ENCODE measurements around the gene HTT. TPM values are rescaled to one million over a fixed set of nuclear protein-coding genes. Genes with fewer than 3 reads are reported as not detected.

HTT gene
- total RNA-seq, 1 experiment from 2014 or later = 85.4 TPM

DNA sequence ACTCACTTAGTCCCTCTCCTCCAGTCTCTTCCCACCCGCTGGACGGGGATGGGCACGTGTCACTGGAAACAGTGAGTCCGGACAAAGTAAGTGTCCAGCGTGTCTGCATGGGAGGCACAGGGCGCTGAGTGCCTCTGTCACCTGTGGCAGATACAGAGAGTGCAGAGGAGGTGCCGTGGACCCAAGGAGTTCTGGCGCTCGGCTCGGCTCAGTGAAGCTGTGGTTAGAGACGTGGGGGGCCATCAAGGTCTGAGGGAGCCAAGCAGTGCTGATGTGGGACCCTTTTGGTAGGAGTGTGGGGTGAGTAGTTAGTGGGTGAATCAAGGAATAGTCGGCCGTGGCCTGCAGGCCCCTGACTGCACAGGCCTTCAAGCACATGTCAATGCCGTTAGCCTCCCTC is 134.3 kb downstream of the HTT start:
- no peaks in the 10 kb centered on the region for H3K27me3 Mint-ChIP-seq (ENCODE audit: low read depth)
- POLR2A ChIA-PET = no interaction called here
- ATAC-seq (no peak), DNase-seq (ENCODE audit: low spot score) (no peak)
- no peaks in the 10 kb centered on the region for H3K9me3 Mint-ChIP-seq
- CTCF ChIA-PET = no interaction called here
- H3K36me3 Mint-ChIP-seq = peaks cover 61% of the 10 kb centered on the region
- H3K27ac Mint-ChIP-seq = no peak overlapping the region
- H3K4me3 Mint-ChIP-seq = no peak overlapping the region
- no peaks in the 10 kb centered on the region for H3K4me1 Mint-ChIP-seq
- TF ChIP-seq NFATC4 (CRISPR knock-in tag; IDR thresholded peaks at IDR 0.05) = no peak
- no peak for TF ChIP-seq TEAD1 (CRISPR knock-in tag; IDR thresholded peaks at IDR 0.05)
- no peak for TF ChIP-seq ZNF671 (CRISPR knock-in tag; IDR thresholded peaks at IDR 0.05)
- no peak for TF ChIP-seq CREB1 (CRISPR knock-in tag; IDR thresholded peaks at IDR 0.05)
- TF ChIP-seq, protein P1, sequence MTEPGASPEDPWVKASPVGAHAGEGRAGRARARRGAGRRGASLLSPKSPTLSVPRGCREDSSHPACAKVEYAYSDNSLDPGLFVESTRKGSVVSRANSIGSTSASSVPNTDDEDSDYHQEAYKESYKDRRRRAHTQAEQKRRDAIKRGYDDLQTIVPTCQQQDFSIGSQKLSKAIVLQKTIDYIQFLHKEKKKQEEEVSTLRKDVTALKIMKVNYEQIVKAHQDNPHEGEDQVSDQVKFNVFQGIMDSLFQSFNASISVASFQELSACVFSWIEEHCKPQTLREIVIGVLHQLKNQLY (CRISPR knock-in tag; IDR thresholded peaks at IDR 0.05) = no peak
- TF ChIP-seq RORB (CRISPR knock-in tag; IDR thresholded peaks at IDR 0.05) = no peak
- no peak for TF ChIP-seq SMAD4 (CRISPR knock-in tag; IDR thresholded peaks at IDR 0.05)
- TF ChIP-seq, protein P2, sequence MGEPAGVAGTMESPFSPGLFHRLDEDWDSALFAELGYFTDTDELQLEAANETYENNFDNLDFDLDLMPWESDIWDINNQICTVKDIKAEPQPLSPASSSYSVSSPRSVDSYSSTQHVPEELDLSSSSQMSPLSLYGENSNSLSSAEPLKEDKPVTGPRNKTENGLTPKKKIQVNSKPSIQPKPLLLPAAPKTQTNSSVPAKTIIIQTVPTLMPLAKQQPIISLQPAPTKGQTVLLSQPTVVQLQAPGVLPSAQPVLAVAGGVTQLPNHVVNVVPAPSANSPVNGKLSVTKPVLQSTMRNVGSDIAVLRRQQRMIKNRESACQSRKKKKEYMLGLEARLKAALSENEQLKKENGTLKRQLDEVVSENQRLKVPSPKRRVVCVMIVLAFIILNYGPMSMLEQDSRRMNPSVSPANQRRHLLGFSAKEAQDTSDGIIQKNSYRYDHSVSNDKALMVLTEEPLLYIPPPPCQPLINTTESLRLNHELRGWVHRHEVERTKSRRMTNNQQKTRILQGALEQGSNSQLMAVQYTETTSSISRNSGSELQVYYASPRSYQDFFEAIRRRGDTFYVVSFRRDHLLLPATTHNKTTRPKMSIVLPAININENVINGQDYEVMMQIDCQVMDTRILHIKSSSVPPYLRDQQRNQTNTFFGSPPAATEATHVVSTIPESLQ (CRISPR knock-in tag; IDR thresholded peaks at IDR 0.05) = no peak
- TF ChIP-seq, protein P3, sequence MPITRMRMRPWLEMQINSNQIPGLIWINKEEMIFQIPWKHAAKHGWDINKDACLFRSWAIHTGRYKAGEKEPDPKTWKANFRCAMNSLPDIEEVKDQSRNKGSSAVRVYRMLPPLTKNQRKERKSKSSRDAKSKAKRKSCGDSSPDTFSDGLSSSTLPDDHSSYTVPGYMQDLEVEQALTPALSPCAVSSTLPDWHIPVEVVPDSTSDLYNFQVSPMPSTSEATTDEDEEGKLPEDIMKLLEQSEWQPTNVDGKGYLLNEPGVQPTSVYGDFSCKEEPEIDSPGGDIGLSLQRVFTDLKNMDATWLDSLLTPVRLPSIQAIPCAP (CRISPR knock-in tag; IDR thresholded peaks at IDR 0.05) = no peak
- TF ChIP-seq TCF7 (CRISPR knock-in tag; IDR thresholded peaks at IDR 0.05; ENCODE audit: low read depth) = no peak
- TF ChIP-seq MYBL2 (CRISPR knock-in tag; IDR thresholded peaks at IDR 0.05) = no peak
- no peak for TF ChIP-seq TEAD4 (CRISPR knock-in tag; IDR thresholded peaks at IDR 0.05)
- TF ChIP-seq, protein P4, sequence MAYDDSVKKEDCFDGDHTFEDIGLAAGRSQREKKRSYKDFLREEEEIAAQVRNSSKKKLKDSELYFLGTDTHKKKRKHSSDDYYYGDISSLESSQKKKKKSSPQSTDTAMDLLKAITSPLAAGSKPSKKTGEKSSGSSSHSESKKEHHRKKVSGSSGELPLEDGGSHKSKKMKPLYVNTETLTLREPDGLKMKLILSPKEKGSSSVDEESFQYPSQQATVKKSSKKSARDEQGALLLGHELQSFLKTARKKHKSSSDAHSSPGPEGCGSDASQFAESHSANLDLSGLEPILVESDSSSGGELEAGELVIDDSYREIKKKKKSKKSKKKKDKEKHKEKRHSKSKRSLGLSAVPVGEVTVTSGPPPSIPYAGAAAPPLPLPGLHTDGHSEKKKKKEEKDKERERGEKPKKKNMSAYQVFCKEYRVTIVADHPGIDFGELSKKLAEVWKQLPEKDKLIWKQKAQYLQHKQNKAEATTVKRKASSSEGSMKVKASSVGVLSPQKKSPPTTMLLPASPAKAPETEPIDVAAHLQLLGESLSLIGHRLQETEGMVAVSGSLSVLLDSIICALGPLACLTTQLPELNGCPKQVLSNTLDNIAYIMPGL (CRISPR knock-in tag; IDR thresholded peaks at IDR 0.05) = no peak
- TF ChIP-seq ESRRA (CRISPR knock-in tag; IDR thresholded peaks at IDR 0.05; ENCODE audit: borderline replicate concordance) = no peak
- no peak for TF ChIP-seq GABPB1 (CRISPR knock-in tag; IDR thresholded peaks at IDR 0.05)
- TF ChIP-seq ZNF121 (CRISPR knock-in tag; IDR thresholded peaks at IDR 0.05) = no peak
- no peak for TF ChIP-seq ATF1 (CRISPR knock-in tag; IDR thresholded peaks at IDR 0.05)
- no peak for TF ChIP-seq OVOL2 (CRISPR knock-in tag; IDR thresholded peaks at IDR 0.05; ENCODE audit: borderline replicate concordance)

DNA sequence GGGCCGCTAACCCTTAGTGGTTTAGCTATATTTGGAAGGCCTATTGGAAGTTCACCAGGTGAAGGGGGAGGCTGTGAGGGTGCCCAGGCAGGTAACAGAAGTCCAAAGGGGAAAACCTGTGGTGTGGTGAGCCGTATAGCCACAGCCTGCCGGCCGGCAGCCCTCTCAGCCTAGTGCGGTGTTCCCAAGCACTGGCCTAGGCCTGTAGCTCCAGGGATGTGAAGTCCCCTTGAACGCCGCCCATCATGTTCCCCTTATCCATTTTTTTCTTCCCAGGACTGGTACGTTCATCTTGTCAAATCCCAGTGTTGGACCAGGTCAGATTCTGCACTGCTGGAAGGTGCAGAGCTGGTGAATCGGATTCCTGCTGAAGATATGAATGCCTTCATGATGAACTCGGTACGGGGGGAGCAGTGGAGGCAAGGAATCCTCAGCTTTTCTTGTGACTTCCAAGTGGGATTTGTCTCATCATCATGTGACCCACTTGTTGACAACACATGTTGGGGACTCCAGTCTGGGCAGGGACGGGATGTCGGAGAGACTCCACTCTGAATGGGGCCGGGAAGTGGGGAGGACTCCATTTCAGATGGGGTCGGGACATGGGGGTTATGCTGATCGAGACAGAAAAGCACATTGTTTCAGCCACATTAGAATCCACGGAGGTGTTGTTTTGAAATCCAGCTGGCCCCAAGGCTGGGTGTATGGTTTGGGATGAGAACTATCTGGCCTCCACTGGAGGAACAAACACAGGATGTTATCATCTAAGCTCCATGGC is 135.3 kb downstream of the HTT start:
- ATAC-seq = no peak
- no peak for DNase-seq (ENCODE audit: low spot score)
- Mint-ChIP-seq H3K36me3 (peaks cover 70% of the 10 kb centered on the region), H3K4me3 (no peak overlapping the region), H3K27ac (no peak overlapping the region; the same call in 1 of the 2 replicates), H3K9me3 (no peaks in the 10 kb centered on the region), H3K4me1 (no peaks in the 10 kb centered on the region), H3K27me3 (ENCODE audit: low read depth) (no peaks in the 10 kb centered on the region)
- ChIA-PET CTCF (no interaction called here), POLR2A (interaction anchor here (0.6 kb wide), 1 partner anchor 66 kb away, joined by 3 read pairs; no protein-coding TSS in a partner anchor)
- TF ChIP-seq SMAD4 (CRISPR knock-in tag; IDR thresholded peaks at IDR 0.05) (no peak), EMX1 (CRISPR knock-in tag; IDR thresholded peaks at IDR 0.05) (no peak), SOX15 (CRISPR knock-in tag; IDR thresholded peaks at IDR 0.05) (no peak), ELF4 (CRISPR knock-in tag; IDR thresholded peaks at IDR 0.05; ENCODE audit: low read depth) (no peak), ZNF396 (CRISPR knock-in tag; IDR thresholded peaks at IDR 0.05; ENCODE audit: borderline replicate concordance) (no peak), MXD4 (CRISPR knock-in tag; IDR thresholded peaks at IDR 0.05; ENCODE audit: borderline replicate concordance) (no peak), NFE2L1 (CRISPR knock-in tag; IDR thresholded peaks at IDR 0.05) (no peak), ZNF416 (CRISPR knock-in tag; IDR thresholded peaks at IDR 0.05) (no peak)
- TF ChIP-seq, protein P5, sequence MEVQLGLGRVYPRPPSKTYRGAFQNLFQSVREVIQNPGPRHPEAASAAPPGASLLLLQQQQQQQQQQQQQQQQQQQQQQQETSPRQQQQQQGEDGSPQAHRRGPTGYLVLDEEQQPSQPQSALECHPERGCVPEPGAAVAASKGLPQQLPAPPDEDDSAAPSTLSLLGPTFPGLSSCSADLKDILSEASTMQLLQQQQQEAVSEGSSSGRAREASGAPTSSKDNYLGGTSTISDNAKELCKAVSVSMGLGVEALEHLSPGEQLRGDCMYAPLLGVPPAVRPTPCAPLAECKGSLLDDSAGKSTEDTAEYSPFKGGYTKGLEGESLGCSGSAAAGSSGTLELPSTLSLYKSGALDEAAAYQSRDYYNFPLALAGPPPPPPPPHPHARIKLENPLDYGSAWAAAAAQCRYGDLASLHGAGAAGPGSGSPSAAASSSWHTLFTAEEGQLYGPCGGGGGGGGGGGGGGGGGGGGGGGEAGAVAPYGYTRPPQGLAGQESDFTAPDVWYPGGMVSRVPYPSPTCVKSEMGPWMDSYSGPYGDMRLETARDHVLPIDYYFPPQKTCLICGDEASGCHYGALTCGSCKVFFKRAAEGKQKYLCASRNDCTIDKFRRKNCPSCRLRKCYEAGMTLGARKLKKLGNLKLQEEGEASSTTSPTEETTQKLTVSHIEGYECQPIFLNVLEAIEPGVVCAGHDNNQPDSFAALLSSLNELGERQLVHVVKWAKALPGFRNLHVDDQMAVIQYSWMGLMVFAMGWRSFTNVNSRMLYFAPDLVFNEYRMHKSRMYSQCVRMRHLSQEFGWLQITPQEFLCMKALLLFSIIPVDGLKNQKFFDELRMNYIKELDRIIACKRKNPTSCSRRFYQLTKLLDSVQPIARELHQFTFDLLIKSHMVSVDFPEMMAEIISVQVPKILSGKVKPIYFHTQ (CRISPR knock-in tag; IDR thresholded peaks at IDR 0.05) = no peak
- TF ChIP-seq, protein P4 (CRISPR knock-in tag; IDR thresholded peaks at IDR 0.05) = no peak
- TF ChIP-seq, protein P3 (CRISPR knock-in tag; IDR thresholded peaks at IDR 0.05) = no peak

Measured in WTC11 (cell line).